ENCODE results near the gene C16orf82. TPM values are rescaled to one million over a fixed set of nuclear protein-coding genes. Genes with fewer than 3 reads are reported as not detected.

The C16orf82 gene
- total and polyA plus RNA-seq, 9 of the 15 experiments (the other 6 are each of a cell fraction or from before 2014, with no cell fraction given), result not detected

DNA sequence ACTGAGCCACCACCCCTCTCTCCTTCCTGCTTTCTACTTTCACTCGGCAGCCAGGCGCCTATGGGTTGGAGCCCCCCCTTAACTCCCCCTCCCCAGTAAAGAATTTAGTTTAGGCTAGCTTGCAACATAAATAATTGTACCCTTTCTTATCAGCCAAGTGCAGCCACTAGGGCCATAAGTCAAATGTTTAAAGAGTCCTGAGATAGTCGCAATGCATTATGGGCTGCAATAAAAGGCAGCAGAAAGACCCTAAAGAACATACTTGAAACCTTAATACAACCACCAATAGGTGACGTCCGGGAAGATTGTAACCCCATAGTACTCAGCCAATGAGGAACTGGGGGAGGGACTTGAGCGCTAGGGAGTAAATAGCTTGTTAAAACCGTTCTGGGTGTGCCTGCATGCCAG lies 40.5 kb downstream of the C16orf82 start (continued):
- TF ChIP-seq, protein P1, sequence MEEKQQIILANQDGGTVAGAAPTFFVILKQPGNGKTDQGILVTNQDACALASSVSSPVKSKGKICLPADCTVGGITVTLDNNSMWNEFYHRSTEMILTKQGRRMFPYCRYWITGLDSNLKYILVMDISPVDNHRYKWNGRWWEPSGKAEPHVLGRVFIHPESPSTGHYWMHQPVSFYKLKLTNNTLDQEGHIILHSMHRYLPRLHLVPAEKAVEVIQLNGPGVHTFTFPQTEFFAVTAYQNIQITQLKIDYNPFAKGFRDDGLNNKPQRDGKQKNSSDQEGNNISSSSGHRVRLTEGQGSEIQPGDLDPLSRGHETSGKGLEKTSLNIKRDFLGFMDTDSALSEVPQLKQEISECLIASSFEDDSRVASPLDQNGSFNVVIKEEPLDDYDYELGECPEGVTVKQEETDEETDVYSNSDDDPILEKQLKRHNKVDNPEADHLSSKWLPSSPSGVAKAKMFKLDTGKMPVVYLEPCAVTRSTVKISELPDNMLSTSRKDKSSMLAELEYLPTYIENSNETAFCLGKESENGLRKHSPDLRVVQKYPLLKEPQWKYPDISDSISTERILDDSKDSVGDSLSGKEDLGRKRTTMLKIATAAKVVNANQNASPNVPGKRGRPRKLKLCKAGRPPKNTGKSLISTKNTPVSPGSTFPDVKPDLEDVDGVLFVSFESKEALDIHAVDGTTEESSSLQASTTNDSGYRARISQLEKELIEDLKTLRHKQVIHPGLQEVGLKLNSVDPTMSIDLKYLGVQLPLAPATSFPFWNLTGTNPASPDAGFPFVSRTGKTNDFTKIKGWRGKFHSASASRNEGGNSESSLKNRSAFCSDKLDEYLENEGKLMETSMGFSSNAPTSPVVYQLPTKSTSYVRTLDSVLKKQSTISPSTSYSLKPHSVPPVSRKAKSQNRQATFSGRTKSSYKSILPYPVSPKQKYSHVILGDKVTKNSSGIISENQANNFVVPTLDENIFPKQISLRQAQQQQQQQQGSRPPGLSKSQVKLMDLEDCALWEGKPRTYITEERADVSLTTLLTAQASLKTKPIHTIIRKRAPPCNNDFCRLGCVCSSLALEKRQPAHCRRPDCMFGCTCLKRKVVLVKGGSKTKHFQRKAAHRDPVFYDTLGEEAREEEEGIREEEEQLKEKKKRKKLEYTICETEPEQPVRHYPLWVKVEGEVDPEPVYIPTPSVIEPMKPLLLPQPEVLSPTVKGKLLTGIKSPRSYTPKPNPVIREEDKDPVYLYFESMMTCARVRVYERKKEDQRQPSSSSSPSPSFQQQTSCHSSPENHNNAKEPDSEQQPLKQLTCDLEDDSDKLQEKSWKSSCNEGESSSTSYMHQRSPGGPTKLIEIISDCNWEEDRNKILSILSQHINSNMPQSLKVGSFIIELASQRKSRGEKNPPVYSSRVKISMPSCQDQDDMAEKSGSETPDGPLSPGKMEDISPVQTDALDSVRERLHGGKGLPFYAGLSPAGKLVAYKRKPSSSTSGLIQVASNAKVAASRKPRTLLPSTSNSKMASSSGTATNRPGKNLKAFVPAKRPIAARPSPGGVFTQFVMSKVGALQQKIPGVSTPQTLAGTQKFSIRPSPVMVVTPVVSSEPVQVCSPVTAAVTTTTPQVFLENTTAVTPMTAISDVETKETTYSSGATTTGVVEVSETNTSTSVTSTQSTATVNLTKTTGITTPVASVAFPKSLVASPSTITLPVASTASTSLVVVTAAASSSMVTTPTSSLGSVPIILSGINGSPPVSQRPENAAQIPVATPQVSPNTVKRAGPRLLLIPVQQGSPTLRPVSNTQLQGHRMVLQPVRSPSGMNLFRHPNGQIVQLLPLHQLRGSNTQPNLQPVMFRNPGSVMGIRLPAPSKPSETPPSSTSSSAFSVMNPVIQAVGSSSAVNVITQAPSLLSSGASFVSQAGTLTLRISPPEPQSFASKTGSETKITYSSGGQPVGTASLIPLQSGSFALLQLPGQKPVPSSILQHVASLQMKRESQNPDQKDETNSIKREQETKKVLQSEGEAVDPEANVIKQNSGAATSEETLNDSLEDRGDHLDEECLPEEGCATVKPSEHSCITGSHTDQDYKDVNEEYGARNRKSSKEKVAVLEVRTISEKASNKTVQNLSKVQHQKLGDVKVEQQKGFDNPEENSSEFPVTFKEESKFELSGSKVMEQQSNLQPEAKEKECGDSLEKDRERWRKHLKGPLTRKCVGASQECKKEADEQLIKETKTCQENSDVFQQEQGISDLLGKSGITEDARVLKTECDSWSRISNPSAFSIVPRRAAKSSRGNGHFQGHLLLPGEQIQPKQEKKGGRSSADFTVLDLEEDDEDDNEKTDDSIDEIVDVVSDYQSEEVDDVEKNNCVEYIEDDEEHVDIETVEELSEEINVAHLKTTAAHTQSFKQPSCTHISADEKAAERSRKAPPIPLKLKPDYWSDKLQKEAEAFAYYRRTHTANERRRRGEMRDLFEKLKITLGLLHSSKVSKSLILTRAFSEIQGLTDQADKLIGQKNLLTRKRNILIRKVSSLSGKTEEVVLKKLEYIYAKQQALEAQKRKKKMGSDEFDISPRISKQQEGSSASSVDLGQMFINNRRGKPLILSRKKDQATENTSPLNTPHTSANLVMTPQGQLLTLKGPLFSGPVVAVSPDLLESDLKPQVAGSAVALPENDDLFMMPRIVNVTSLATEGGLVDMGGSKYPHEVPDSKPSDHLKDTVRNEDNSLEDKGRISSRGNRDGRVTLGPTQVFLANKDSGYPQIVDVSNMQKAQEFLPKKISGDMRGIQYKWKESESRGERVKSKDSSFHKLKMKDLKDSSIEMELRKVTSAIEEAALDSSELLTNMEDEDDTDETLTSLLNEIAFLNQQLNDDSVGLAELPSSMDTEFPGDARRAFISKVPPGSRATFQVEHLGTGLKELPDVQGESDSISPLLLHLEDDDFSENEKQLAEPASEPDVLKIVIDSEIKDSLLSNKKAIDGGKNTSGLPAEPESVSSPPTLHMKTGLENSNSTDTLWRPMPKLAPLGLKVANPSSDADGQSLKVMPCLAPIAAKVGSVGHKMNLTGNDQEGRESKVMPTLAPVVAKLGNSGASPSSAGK (IDR thresholded peaks at IDR 0.05), result no peak
- TF ChIP-seq, protein P2, sequence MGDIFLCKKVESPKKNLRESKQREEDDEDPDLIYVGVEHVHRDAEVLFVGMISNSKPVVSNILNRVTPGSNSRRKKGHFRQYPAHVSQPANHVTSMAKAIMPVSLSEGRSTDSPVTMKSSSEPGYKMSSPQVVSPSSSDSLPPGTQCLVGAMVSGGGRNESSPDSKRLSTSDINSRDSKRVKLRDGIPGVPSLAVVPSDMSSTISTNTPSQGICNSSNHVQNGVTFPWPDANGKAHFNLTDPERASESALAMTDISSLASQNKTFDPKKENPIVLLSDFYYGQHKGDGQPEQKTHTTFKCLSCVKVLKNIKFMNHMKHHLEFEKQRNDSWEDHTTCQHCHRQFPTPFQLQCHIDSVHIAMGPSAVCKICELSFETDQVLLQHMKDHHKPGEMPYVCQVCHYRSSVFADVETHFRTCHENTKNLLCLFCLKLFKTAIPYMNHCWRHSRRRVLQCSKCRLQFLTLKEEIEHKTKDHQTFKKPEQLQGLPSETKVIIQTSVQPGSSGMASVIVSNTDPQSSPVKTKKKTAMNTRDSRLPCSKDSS (IDR thresholded peaks at IDR 0.05; ENCODE audit: low read depth, partially characterized antibody), result no peak
- TF ChIP-seq FOS (IDR thresholded peaks at IDR 0.05; ENCODE audit: extremely low read depth, insufficient read length) (peak; percentile 68), SMARCA4 (IDR thresholded peaks at IDR 0.05) (peak; percentile 78), STAT5A (IDR thresholded peaks at IDR 0.05; ENCODE audit: borderline replicate concordance, low read length) (peak; percentile 41; the same call in 1 of the 2 replicates), ZNF780A (CRISPR knock-in tag; IDR thresholded peaks at IDR 0.05) (no peak), ZEB2 (IDR thresholded peaks at IDR 0.05) (0 out of 2 replicates have a peak, but pooled peaks have one; percentile 45), SMAD2 (IDR thresholded peaks at IDR 0.05; ENCODE audit: low read depth, low read length) (no peak), EGR1 (conservative IDR thresholded peaks at IDR 0.05) (no peak), TRIM24 (IDR thresholded peaks at IDR 0.05) (peak in 1 of 2 experiments; percentile 65; a peak in 1 of 4 replicates), SP2 (IDR thresholded peaks at IDR 0.05; ENCODE audit: extremely low read depth, low read depth, low read length, poor library complexity, severe bottlenecking) (no peak), EP300 (IDR thresholded peaks at IDR 0.05; ENCODE audit: low read length) (peak; percentile 71), HMG20B (CRISPR knock-in tag; IDR thresholded peaks at IDR 0.05) (no peak), MTA1 (IDR thresholded peaks at IDR 0.05; ENCODE audit: borderline replicate concordance) (no peak; the same call in 1 of the 2 replicates), CREM (IDR thresholded peaks at IDR 0.05; ENCODE audit: low read depth) (no peak)
- TF ChIP-seq, protein P3, sequence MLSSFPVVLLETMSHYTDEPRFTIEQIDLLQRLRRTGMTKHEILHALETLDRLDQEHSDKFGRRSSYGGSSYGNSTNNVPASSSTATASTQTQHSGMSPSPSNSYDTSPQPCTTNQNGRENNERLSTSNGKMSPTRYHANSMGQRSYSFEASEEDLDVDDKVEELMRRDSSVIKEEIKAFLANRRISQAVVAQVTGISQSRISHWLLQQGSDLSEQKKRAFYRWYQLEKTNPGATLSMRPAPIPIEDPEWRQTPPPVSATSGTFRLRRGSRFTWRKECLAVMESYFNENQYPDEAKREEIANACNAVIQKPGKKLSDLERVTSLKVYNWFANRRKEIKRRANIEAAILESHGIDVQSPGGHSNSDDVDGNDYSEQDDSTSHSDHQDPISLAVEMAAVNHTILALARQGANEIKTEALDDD (IDR thresholded peaks at IDR 0.05), result peak; percentile 68
- TF ChIP-seq, protein P4, sequence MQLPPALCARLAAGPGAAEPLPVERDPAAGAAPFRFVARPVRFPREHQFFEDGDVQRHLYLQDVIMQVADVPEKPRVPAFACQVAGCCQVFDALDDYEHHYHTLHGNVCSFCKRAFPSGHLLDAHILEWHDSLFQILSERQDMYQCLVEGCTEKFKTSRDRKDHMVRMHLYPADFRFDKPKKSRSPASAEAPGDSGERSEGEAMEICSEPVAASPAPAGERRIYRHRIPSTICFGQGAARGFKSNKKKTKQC (CRISPR knock-in tag; IDR thresholded peaks at IDR 0.05), result no peak
